Upper lobe of left lung (tissue), 4 donors: ENCODE results near the gene CBLB.

Experiments
- CTCF ChIP-seq, 6 experiments: fragments of 450-650 bp in 4 of 6; fragments of 200-600 bp in 2 of 6; sonication (generic) in 2 of 6; IDR thresholded peaks; one replicate each; pipeline ENCODE4 v1.5.1; 2016 to 2019; ENCODE audit warnings: antibody characterized with exemption in 6 of 6
- EP300 ChIP-seq, 4 donors: sonication (generic); formaldehyde crosslinking; IDR thresholded peaks; one replicate each; pipeline ENCODE4 v1.5.1; 2017; ENCODE audit warnings: antibody characterized with exemption in 4 of 4, control low read depth in 2 of 4
- POLR2AphosphoS5 ChIP-seq, 2 donors: sonication (generic); formaldehyde crosslinking; IDR thresholded peaks; one replicate each; pipeline ENCODE4 v1.5.1; 2017; ENCODE audit warnings: antibody characterized with exemption in 2 of 2

- no peak for TF ChIP-seq CTCF (IDR thresholded peaks at IDR 0.05)
- TF ChIP-seq EP300 (IDR thresholded peaks at IDR 0.05): no peak
- TF ChIP-seq POLR2AphosphoS5 (IDR thresholded peaks at IDR 0.05): no peak
These were observed 140.0 kb downstream of the CBLB start for GRCh38 chr3:105728771-105729312.
